ENCODE results near the gene RAB40C.

Gene RAB40C

GRCh38 chr16:575354-576196 is 14.3 kb upstream of the RAB40C start:
- DNase-seq, result no peak

GRCh38 chr16:576197-576822 is 13.6 kb upstream of the RAB40C start:
- DNase-seq, result no peak

- DNase-seq, result no peak
Measured at GRCh38 chr16:576823-577201, 13.1 kb upstream of the RAB40C start.

GRCh38 chr16:577796-578195 is 12.1 kb upstream of the RAB40C start:
- DNase-seq, result no peak

GRCh38 chr16:578232-578869 is 11.5 kb upstream of the RAB40C start:
- no peak for DNase-seq

GRCh38 chr16:578870-579405 is 10.9 kb upstream of the RAB40C start:
- peak; percentile 24 for DNase-seq

GRCh38 chr16:580141-580945 is 9.5 kb upstream of the RAB40C start:
- no peak for DNase-seq

GRCh38 chr16:580946-581498 is 8.8 kb upstream of the RAB40C start:
- DNase-seq, result no peak

GRCh38 chr16:582218-582613 is 7.7 kb upstream of the RAB40C start:
- no peak for DNase-seq

- no peak for DNase-seq
Measured at GRCh38 chr16:582614-583331, 7.1 kb upstream of the RAB40C start.

- no peak for DNase-seq
Measured at GRCh38 chr16:583470-583814, 6.4 kb upstream of the RAB40C start.

GRCh38 chr16:583815-584591 is 5.9 kb upstream of the RAB40C start:
- DNase-seq, result no peak

- DNase-seq, result no peak
Measured at GRCh38 chr16:585351-585750, 4.5 kb upstream of the RAB40C start.

GRCh38 chr16:586047-586644 is 3.7 kb upstream of the RAB40C start:
- no peak for DNase-seq

GRCh38 chr16:586645-587590 is 2.9 kb upstream of the RAB40C start:
- DNase-seq, result no peak

GRCh38 chr16:588639-588888 is 1.3 kb upstream of the RAB40C start:
- no peak for DNase-seq

GRCh38 chr16:588889-589657 is 793 bp upstream of the RAB40C start:
- DNase-seq, result peak; percentile 83

- no peak for DNase-seq
Measured at GRCh38 chr16:590188-590814, 435 bp downstream of the RAB40C start.

- no peak for DNase-seq
Measured at GRCh38 chr16:590815-591200, 942 bp downstream of the RAB40C start.
